A673 (cell line): Measurements from ENCODE around the gene SYT8.

Experiments used
- EZH2 ChIP-seq: fragments of 200-600 bp; sonication (generic); IDR thresholded peaks from 2 replicates; pipeline ENCODE4 v1.6.1; 2017; ENCODE audit warnings: borderline replicate concordance, low read depth, mild to moderate bottlenecking, mixed read lengths, antibody characterized with exemption, low read length; ENCODE audit not compliant: poor library complexity, severe bottlenecking
- TF ChIP-seq, protein P1 (sequence below): fragments of 300-800, 200-600 bp; sonication (generic); conservative IDR thresholded peaks from 2 replicates; pipeline ENCODE4 v1.5.1; 2017; ENCODE audit warnings: low read depth, mild to moderate bottlenecking, antibody characterized with exemption, low read length, moderate library complexity, mixed read lengths

DNA sequence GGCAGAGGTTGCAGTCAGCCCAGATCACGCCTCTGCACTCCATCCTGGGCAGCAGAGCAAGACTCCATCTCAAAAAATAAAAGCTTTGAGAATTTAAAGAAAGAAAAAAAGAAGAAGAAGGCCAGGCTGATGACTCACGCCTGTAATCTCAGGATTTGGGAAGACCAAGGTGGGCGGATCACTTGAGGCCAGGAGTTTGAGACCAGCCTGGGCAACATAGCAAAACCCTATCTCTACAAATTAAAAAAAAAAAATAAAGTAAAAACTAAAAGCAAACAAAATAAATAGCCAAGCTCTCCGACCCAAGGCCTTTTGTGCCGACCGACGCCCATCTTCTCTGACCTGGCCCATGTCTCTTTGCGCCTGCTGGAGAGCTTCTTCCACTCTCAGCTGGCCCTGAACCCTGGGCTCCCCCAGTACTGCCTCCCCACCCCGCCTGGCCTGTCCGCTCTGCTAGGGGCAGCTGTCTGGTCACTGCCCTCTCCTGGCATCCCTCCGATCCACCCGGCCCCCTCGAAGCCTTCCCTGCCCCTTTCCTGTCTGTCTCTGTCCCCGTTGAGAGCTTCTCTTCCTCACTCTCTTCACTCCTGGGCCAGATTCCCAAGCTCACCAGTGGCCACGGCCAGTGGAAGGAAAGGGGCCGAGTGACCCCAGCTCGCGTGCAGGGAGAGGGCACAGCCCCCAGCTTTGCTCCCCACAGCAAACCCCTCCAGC is 13.3 kb downstream of the SYT8 start:
- TF ChIP-seq, protein P1, sequence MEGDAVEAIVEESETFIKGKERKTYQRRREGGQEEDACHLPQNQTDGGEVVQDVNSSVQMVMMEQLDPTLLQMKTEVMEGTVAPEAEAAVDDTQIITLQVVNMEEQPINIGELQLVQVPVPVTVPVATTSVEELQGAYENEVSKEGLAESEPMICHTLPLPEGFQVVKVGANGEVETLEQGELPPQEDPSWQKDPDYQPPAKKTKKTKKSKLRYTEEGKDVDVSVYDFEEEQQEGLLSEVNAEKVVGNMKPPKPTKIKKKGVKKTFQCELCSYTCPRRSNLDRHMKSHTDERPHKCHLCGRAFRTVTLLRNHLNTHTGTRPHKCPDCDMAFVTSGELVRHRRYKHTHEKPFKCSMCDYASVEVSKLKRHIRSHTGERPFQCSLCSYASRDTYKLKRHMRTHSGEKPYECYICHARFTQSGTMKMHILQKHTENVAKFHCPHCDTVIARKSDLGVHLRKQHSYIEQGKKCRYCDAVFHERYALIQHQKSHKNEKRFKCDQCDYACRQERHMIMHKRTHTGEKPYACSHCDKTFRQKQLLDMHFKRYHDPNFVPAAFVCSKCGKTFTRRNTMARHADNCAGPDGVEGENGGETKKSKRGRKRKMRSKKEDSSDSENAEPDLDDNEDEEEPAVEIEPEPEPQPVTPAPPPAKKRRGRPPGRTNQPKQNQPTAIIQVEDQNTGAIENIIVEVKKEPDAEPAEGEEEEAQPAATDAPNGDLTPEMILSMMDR = no peak
- TF ChIP-seq EZH2 = no peak
